DMS53 (cell line): ENCODE results near the gene KRT15.

Experiments
- DNase-seq: peaks from one replicate; lab custom pipeline; 2025; lab: John Stamatoyannopoulos, UW

Gene KRT15

DNA sequence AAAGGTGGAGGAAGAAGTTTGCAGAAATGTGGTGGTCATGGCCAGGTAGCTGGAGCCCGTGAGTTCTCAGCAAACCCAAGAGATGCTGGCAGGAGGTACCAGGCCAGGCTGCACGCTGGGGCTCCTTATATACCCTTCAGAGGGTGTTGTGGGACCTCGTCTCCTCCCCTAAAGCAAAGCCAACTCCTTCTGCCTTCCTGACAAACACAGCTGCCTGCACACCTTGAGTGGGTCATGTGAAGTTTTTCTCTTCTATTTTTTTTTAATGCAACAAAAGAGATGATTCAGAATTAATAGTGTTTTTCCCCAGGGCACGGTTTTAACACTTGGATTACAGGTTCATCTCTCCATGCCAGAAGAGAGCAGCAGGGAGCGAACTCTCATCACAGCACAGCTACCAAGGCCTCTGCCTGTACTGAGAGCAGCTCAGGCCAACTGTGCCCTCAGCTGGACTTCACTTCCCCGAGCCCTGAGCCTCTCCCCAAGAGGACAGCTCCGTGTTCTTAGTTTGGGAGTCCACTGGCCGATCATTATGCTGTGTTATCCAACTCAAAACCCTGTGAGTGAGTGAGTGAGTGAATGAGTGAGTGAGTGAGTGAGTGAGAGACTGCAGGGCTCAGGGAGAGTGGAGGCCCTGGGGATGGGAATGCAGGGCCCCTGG lies at the start of gene KRT15:
KRT15 (minus strand) TSS at position 102 of the 661 bp plus-strand sequence; CDS start at position 39, 63 bp downstream.
- DNase-seq, result peak; percentile 65

DNA sequence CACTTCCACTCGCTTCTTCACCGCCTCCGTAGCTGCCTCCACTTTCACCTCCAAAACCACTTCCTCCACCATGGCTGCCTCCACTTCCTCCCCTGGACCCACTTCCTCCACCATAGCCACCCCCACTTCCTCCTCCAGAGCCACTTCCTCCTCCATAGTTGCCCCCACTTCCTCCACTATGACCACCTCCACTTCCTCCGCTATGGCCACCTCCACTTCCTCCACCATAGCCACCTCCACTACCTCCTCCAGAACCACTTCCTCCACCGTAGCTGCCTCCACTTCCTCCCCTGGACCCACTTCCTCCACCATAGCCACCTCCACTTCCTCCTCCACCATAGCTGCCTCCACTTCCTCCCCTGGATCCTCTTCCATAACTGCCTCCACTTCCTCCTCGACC lies 48.6 kb upstream of the KRT15 start:
- DNase-seq, result no peak

GRCh38 chr17:41565338-41565737 lies 46.6 kb upstream of the KRT15 start:
- DNase-seq, result no peak

DNA sequence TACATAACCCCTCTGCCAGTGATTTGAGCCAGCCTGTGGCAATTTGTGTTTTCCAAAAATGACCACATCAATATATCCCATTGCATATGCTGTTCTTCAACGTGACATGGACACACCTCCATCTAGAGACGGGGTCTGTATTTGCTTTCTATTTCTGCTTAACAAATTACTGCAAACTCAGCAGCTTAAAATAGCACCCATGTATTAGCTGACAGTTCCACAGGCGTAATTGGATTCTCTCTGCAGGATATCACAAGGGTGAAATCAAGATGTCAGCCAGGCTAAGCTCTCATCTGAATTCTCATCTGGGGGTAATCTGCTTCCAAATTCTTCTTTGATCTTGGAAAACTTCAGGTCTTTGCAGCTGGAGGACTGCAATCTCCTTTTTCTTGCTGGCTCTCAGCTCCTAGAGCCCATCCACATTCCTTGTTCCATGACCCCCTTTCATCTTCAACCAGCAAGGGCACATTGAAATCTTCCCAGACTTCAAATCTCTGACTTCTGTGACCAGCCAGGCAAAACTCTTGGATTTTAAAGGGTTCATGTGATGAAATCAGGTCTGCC lies 45.0 kb upstream of the KRT15 start:
- no peak for DNase-seq

DNA sequence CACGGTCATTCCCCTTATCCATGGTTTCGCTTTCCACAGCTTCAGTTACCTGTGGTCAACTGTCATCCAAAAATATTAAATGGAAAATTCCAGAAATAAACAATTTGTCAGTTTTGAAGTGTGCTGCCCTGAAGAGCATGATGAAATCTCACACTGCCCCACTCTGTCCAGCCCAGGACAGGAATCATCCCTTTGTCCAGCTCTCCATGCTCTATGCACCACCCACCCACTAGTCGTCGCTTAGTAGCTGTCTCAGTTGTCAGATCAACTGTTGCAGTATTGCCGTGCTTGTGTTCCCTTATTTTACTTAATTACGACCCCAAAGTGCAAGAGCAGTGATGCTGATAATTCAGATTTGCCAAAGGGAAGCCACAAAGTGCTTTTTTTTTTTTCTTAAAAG lies 42.9 kb upstream of the KRT15 start:
- no peak for DNase-seq

DNA sequence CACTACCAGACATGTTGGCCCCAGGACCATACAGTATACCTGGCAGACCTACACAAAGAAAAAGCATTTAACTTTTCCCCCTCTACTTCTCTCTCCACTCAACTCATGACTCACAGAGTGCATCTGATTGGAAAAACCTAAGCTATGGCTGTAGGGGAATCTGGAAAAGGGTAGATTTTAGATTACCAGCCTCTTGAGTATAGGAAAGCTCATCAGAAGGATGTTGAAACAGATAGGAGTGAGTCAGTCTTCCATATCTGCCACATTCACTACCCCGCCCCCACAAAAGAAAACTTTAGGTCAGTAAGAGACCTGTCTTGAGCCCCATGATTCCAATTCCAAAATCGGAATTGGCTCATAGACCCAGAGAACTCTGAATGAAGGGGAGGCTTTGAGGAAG lies 40.9 kb upstream of the KRT15 start:
- no peak for DNase-seq

GRCh38 chr17:41556931-41557330 lies 38.2 kb upstream of the KRT15 start:
- DNase-seq, result no peak

- no peak for DNase-seq
Observed at GRCh38 chr17:41556306-41556705, 37.6 kb upstream of the KRT15 start.

DNA sequence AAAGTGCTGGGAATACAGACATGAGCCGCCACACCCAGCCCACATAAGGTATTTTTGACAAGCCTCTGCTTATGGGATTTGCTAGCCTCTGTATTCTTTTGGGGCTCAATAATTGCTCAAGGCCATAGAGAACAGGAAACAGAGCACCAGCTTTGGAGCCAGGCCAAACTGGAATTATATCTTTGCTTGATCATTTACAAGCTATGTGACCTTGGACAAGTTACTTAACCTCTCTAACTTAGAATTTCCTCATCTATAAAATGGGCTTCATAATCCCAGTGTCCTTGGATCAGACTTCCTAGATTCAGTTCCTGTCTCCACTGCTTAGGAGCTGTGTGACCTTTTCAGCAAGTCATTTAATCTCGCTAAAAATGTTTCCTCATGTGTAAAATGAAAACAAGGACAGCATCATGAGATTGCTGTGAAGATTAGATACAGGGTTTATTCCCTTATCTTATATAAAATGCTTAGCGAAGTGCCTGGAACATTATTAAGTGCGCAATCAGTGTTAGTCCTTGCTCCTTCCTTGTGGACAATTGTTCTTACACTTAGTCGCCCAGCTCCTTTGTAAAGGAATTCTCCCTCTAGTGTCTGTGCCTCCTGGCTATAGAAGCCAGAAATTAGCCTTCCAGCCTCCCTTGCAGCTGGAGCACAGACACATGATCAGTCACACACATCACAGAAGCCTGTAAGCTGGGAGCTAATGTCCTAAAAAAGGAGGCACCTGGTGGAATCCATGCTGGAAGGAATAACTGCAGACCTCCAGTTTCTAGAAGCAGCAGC lies 36.6 kb upstream of the KRT15 start:
- DNase-seq, result no peak

GRCh38 chr17:41553987-41554680 lies 35.4 kb upstream of the KRT15 start:
- no peak for DNase-seq

DNA sequence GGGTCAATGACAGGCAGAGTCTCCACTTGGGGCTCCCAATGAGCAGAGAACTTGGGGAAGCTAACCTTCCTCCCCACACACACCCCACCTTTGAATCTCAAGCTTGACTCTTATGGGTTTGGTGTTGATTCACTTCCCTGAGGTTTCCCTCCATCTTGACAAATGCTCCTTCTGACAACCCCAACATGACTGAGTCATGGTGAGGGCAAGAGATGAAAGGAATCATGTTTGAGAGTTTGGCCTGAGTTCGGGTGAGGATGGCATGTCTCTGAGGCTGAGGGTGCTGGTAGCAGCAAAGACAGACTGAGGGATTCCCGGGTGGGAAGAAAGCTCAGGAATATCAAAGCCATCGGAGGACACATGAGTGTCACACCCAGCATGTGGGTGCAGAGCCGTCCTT lies 34.5 kb upstream of the KRT15 start:
- DNase-seq, result no peak

DNA sequence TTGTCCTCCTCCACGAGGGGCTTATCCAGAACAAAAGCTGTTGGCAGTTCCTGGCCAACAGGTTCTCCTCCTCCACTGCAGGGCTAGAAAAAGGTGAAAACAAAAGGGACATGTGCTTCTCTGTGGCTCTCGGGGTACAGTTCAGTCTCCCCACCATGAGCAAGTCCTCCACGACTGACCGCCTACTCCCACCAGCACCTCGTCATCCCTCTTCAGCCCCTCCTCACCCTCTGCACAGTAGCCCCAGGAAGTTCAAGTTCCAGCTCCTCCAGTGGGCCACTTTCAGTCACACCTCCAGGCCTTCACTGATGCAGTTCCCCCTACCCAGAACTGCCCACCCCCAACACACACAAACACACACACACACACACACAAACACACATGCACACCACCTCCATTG lies 33.8 kb upstream of the KRT15 start:
- no peak for DNase-seq

- no peak for DNase-seq
Observed at GRCh38 chr17:41551365-41551764, 32.7 kb upstream of the KRT15 start.

DNA sequence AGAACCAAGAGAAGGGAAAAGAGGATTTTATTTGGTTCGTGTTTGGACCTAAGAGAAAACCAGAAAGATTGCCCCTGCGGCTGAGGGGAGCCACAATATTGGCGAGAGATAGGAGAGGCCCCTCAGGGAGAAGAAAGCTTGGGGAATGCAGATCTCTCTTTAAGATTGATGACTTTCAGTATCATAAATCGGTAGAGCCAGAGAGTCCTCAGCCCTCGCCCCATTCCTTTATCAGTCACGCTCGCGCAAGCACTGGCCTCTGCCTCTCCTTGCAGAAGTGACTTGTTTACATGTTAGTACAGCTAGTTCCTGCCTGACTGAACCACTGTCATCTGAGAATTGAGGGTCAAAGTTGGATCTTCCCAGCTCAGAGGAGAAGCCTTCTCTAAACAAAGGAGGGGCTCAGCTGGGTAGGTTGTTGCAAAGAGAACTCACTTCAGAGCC lies 30.9 kb upstream of the KRT15 start:
- DNase-seq, result no peak

DNA sequence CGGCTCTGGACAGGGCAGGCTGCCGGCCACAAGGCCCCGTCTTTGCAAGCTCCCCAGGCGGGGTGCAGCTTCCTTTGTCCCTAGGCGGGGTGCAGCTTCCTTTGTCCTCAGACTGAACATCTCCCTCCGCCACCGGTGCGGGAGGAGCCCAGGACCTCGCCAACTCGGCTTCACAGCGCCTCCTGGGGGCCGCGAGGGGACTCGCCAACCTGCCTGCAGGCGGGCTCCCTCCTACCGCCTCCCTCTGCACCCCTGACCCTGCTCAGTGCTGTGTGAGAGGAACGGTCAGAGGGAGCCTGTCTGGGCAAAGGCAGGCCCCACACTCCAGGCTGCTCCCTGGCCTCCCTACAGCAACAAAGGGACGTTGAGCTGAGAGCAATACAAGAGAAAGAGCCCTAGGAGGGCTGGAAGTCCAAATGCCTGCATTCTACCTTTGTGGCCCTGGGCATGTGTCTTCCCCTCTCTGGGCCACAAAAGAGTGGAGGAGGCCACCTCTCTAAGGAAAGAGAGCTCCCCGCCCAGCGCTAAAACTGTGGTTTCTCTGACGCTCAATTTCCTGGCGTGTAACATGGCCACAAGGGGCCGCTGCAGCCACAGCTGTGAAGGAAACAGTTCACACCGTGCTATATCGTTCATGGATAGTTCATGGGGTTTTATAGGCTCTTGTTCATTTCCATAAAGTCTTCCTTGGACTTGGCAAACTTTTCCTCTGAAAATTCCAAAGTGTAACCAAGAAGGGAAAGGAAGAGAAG lies 30.3 kb upstream of the KRT15 start:
- peak; percentile 92 for DNase-seq

GRCh38 chr17:41547921-41548843 lies 29.5 kb upstream of the KRT15 start:
- DNase-seq, result peak; percentile 70

DNA sequence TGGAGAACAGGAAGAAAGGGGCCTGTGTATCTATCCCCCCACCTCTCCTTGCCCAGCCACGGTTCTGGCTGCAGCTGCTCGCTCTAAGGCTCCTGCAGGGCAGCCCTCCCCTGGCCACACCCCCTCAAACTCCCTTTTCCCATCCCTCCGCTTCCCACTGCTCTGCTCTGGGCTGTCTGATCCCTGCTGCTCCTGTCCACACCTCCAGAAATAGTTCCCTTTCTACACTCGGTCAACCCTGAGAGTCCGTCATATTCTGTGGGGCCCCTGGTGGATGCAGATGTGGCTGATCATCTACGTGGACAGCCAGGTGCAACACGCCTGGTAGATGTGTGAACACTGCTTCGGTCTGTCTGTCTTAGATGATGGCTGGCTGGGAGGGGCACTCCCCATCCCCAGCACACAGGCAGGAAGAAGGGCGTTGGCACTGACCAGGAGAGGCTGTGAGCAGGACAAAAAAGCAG lies 28.7 kb upstream of the KRT15 start:
- DNase-seq, result no peak

GRCh38 chr17:41546819-41547218 lies 28.1 kb upstream of the KRT15 start:
- no peak for DNase-seq

DNA sequence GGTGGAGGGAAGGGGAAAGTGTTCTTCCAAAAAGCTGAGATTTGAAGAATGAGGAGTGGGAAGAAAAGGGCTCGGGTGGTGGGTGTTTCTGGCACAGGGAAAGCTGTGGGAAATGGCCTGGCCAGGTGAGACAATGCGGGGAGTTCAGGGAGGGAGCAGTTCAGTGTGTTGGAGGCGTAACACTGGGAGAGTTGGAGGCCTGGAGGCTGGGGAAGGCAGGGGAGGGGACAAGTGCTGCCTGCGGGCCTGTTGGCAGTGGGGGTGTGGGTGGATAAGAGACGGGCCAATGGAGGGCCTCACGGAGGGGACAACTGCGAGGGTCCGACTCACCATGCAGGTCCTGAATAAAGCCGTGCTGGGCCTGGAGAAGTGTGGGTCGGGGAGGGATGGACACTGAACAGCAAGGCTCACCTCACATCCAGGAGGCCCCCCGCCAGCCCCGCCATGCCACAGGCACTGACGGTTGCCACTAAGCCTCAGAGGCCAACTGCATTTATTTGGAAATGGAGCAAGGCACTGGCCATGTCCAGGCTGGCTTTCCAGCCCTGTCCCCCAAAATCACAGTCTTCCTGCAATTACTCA lies 27.2 kb upstream of the KRT15 start:
- DNase-seq, result no peak

DNA sequence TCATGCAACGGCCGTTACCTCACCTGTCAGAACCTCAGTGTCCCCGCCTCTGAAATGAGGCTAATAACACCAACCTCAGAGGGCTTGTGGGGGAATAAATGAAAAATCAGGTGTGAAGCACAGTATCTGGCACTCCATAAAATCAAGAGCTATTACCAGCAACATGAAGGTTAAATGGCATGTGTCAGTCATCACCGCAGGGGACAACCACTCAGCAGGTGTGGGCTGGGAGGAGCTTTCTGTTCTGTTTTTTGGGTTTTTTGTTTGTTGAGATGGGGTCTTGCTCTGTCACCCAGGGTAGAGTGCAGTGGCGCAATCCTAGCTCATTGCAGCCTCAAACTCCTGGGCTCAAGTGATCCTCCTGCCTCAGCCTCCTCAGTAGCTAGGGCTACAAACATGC lies 26.2 kb upstream of the KRT15 start:
- DNase-seq, result no peak
